Activated naive CD4-positive, alpha-beta T cell treated with Interleukin-2 at 50 U/mL for 16 hours (primary cell): ENCODE results near the gene PAK5.

ENCODE experiments used
- DNase-seq: peaks from one replicate; pipeline ENCODE4 v3.0.0-alpha.2; 2020

Gene PAK5

GRCh38 chr20:9574181-9574580 is 264.7 kb downstream of the PAK5 start:
- DNase-seq, result no peak

GRCh38 chr20:9573335-9574151 is 265.3 kb downstream of the PAK5 start:
- no peak for DNase-seq

- no peak for DNase-seq
Observed at GRCh38 chr20:9572670-9573069, 266.2 kb downstream of the PAK5 start.

GRCh38 chr20:9571783-9572182 is 267.1 kb downstream of the PAK5 start:
- DNase-seq, result no peak

- DNase-seq, result no peak
Observed at GRCh38 chr20:9570612-9571011, 268.3 kb downstream of the PAK5 start.

- DNase-seq, result no peak
Observed at GRCh38 chr20:9566977-9567376, 271.9 kb downstream of the PAK5 start.

- no peak for DNase-seq
Observed at GRCh38 chr20:9565910-9566550, 272.8 kb downstream of the PAK5 start.

- no peak for DNase-seq
Observed at GRCh38 chr20:9557411-9557810, 281.5 kb downstream of the PAK5 start.

GRCh38 chr20:9555781-9556180 is 283.1 kb downstream of the PAK5 start:
- DNase-seq, result no peak

GRCh38 chr20:9551808-9552550 is 286.9 kb downstream of the PAK5 start:
- DNase-seq, result no peak

- DNase-seq, result no peak
Observed at GRCh38 chr20:9550871-9551270, 288.0 kb downstream of the PAK5 start.

- DNase-seq, result no peak
Observed at GRCh38 chr20:9550283-9550682, 288.6 kb downstream of the PAK5 start.

- DNase-seq, result no peak
Observed at GRCh38 chr20:9543214-9543613, 295.7 kb downstream of the PAK5 start.

- DNase-seq, result no peak
Observed at GRCh38 chr20:9535449-9535848, 303.4 kb downstream of the PAK5 start.

- no peak for DNase-seq
Observed at GRCh38 chr20:9534025-9534424, 304.9 kb downstream of the PAK5 start.

- no peak for DNase-seq
Observed at GRCh38 chr20:9532069-9532838, 306.6 kb downstream of the PAK5 start.

GRCh38 chr20:9531581-9531980 is 307.3 kb downstream of the PAK5 start:
- no peak for DNase-seq

GRCh38 chr20:9523636-9524035 is 315.2 kb downstream of the PAK5 start:
- no peak for DNase-seq

- DNase-seq, result no peak
Observed at GRCh38 chr20:9520086-9520485, 318.8 kb downstream of the PAK5 start.

GRCh38 chr20:9518576-9519175 is 320.2 kb downstream of the PAK5 start:
- no peak for DNase-seq

- no peak for DNase-seq
Observed at GRCh38 chr20:9517297-9518162, 321.3 kb downstream of the PAK5 start.
